ENCODE measurements around the gene DNAJC10. TPM values are rescaled to one million over a fixed set of nuclear protein-coding genes. Genes with fewer than 3 reads are reported as not detected.
"Not testable (repeated sequence)": the region's sequence is repeated elsewhere in the genome, so short reads cannot be mapped to it uniquely, and the experiment has no call there.

The DNAJC10 gene
- total RNA-seq, 1 donor from 2014 or later, result 165 TPM

GRCh38 chr2:182719116-182719515 lies 3.1 kb downstream of the DNAJC10 start:
- DNase-seq (ENCODE audit: low read depth, low spot score), result not testable (repeated sequence)

- no peak for DNase-seq (ENCODE audit: low read depth, low spot score)
These were observed 8.6 kb downstream of the DNAJC10 start for GRCh38 chr2:182724656-182725055.

GRCh38 chr2:182726473-182726872 lies 10.4 kb downstream of the DNAJC10 start:
- DNase-seq (ENCODE audit: low read depth, low spot score), result no peak

- DNase-seq (ENCODE audit: low read depth, low spot score), result no peak
These were observed 12.0 kb downstream of the DNAJC10 start for GRCh38 chr2:182728014-182728413.

GRCh38 chr2:182729710-182730339 lies 13.8 kb downstream of the DNAJC10 start:
- no peak for DNase-seq (ENCODE audit: low read depth, low spot score)

GRCh38 chr2:182730486-182730885 lies 14.4 kb downstream of the DNAJC10 start:
- DNase-seq (ENCODE audit: low read depth, low spot score), result no peak

GRCh38 chr2:182732736-182733135 lies 16.7 kb downstream of the DNAJC10 start:
- no peak for DNase-seq (ENCODE audit: low read depth, low spot score)

GRCh38 chr2:182733572-182733971 lies 17.5 kb downstream of the DNAJC10 start:
- no peak for DNase-seq (ENCODE audit: low read depth, low spot score)

GRCh38 chr2:182736856-182737255 lies 20.8 kb downstream of the DNAJC10 start:
- DNase-seq (ENCODE audit: low read depth, low spot score), result not testable (repeated sequence)

- DNase-seq (ENCODE audit: low read depth, low spot score), result no peak
These were observed 24.6 kb downstream of the DNAJC10 start for GRCh38 chr2:182740701-182741100.

- no peak for DNase-seq (ENCODE audit: low read depth, low spot score)
These were observed 25.6 kb downstream of the DNAJC10 start for GRCh38 chr2:182741620-182742019.

GRCh38 chr2:182744490-182744889 lies 28.4 kb downstream of the DNAJC10 start:
- DNase-seq (ENCODE audit: low read depth, low spot score), result no peak

GRCh38 chr2:182745061-182745460 lies 29.0 kb downstream of the DNAJC10 start:
- DNase-seq (ENCODE audit: low read depth, low spot score), result no peak

- DNase-seq (ENCODE audit: low read depth, low spot score), result not testable (repeated sequence)
These were observed 29.8 kb downstream of the DNAJC10 start for GRCh38 chr2:182745894-182746293.

- DNase-seq (ENCODE audit: low read depth, low spot score), result no peak
These were observed 38.2 kb downstream of the DNAJC10 start for GRCh38 chr2:182754231-182754630.

- DNase-seq (ENCODE audit: low read depth, low spot score), result no peak
These were observed 42.3 kb downstream of the DNAJC10 start for GRCh38 chr2:182758379-182758778.

- DNase-seq (ENCODE audit: low read depth, low spot score), result no peak
These were observed 45.8 kb downstream of the DNAJC10 start for GRCh38 chr2:182761903-182762302.

GRCh38 chr2:182763311-182763912 lies 47.4 kb downstream of the DNAJC10 start:
- DNase-seq (ENCODE audit: low read depth, low spot score), result no peak

GRCh38 chr2:182766626-182767025 lies 50.6 kb downstream of the DNAJC10 start:
- no peak for DNase-seq (ENCODE audit: low read depth, low spot score)

- DNase-seq (ENCODE audit: low read depth, low spot score), result no peak
These were observed 51.5 kb downstream of the DNAJC10 start for GRCh38 chr2:182767578-182767977.

- DNase-seq (ENCODE audit: low read depth, low spot score), result not testable (repeated sequence)
These were observed 52.9 kb downstream of the DNAJC10 start for GRCh38 chr2:182768950-182769349.

- no peak for DNase-seq (ENCODE audit: low read depth, low spot score)
These were observed 63.3 kb downstream of the DNAJC10 start for GRCh38 chr2:182779323-182779722.

- not testable (repeated sequence) for DNase-seq (ENCODE audit: low read depth, low spot score)
These were observed 65.0 kb downstream of the DNAJC10 start for GRCh38 chr2:182781099-182781498.
